ENCODE results near the gene CLDN5.

The CLDN5 gene

GRCh38 chr22:19477321-19478044 lies 46.7 kb downstream of the CLDN5 start:
- peak; percentile 41 for DNase-seq (ENCODE audit: low read depth)

DNA sequence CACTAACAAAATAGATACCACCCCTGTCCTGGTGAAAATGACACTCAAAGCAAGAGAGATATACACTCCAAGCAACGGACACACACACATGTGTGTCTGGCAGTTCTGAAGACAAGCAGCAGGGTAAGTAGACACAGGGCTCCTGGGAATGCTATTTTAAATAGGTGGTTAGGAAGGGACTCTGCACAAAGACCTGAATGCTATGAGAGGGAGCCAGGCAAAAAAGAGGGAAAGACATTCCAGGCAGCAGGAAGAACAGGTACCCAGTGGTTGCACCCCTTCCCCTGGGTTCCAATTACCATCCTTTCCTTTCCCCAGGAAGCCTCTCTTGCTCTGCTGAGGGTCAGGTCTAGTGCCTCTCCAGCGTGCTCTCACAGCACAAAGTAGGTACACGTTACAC lies 48.2 kb downstream of the CLDN5 start:
- H3K4me3 ChIP-seq (ENCODE audit: low read depth, low read length), result no peak overlapping the region
- no peak for DNase-seq (ENCODE audit: low read depth)
- TF ChIP-seq, protein P1, sequence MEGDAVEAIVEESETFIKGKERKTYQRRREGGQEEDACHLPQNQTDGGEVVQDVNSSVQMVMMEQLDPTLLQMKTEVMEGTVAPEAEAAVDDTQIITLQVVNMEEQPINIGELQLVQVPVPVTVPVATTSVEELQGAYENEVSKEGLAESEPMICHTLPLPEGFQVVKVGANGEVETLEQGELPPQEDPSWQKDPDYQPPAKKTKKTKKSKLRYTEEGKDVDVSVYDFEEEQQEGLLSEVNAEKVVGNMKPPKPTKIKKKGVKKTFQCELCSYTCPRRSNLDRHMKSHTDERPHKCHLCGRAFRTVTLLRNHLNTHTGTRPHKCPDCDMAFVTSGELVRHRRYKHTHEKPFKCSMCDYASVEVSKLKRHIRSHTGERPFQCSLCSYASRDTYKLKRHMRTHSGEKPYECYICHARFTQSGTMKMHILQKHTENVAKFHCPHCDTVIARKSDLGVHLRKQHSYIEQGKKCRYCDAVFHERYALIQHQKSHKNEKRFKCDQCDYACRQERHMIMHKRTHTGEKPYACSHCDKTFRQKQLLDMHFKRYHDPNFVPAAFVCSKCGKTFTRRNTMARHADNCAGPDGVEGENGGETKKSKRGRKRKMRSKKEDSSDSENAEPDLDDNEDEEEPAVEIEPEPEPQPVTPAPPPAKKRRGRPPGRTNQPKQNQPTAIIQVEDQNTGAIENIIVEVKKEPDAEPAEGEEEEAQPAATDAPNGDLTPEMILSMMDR (conservative IDR thresholded peaks at IDR 0.05; ENCODE audit: low read depth, low read length), result no peak

More at GRCh38 chr22:19477321-19478044, 46.7 kb downstream of the CLDN5 start:
- peak overlapping the region; percentile 98 for H3K4me3 ChIP-seq (ENCODE audit: low read depth, low read length)
- TF ChIP-seq, protein P1 (conservative IDR thresholded peaks at IDR 0.05; ENCODE audit: low read depth, low read length), result peak; percentile 34

GRCh38 chr22:19473578-19473977 lies 50.6 kb downstream of the CLDN5 start:
- peak; percentile 22 for DNase-seq (ENCODE audit: low read depth)
- TF ChIP-seq, protein P1 (conservative IDR thresholded peaks at IDR 0.05; ENCODE audit: low read depth, low read length), result peak; percentile 46
- no peak overlapping the region for H3K4me3 ChIP-seq (ENCODE audit: low read depth, low read length)
